Stimulated activated CD8-positive, alpha-beta memory T cell treated with anti-CD3 and anti-CD28 coated beads, Interleukin-4, amount 100 ng/mL, for 1 hour (primary cell): ENCODE measurements around the gene ALG5.

Experiments
- DNase-seq, 2 donors: peaks; one replicate each; pipeline ENCODE4 v3.0.0-alpha.2; 2020; ENCODE audit warnings: low read depth in 2 of 2, low spot score in 1 of 2

ALG5 gene

GRCh38 chr13:36917311-36917710, 81.8 kb downstream of the ALG5 start:
- no peak for DNase-seq

GRCh38 chr13:36915896-36916640, 83.1 kb downstream of the ALG5 start:
- DNase-seq, result no peak

GRCh38 chr13:36915106-36915505, 84.0 kb downstream of the ALG5 start:
- no peak for DNase-seq

GRCh38 chr13:36914648-36915047, 84.5 kb downstream of the ALG5 start:
- no peak for DNase-seq

GRCh38 chr13:36913463-36913862, 85.7 kb downstream of the ALG5 start:
- DNase-seq, result no peak

GRCh38 chr13:36912973-36913372, 86.2 kb downstream of the ALG5 start:
- no peak for DNase-seq

- DNase-seq, result no peak
These were observed 86.8 kb downstream of the ALG5 start for GRCh38 chr13:36912369-36912768.

- DNase-seq, result no peak
These were observed 88.6 kb downstream of the ALG5 start for GRCh38 chr13:36910545-36910944.

GRCh38 chr13:36907821-36908220, 91.3 kb downstream of the ALG5 start:
- no peak for DNase-seq

GRCh38 chr13:36907266-36907665, 91.9 kb downstream of the ALG5 start:
- no peak for DNase-seq

GRCh38 chr13:36905944-36906343, 93.2 kb downstream of the ALG5 start:
- no peak for DNase-seq

GRCh38 chr13:36903925-36904595, 95.1 kb downstream of the ALG5 start:
- DNase-seq, result no peak
